OCI-LY1 (cell line): Measurements from ENCODE around the gene LRCH3.

ENCODE experiments used
- CTCF ChIP-seq: fragments of 200-600 bp; sonication (generic), shearing (Covaris generic); IDR thresholded peaks from 2 replicates; pipeline ENCODE4 v1.5.1; 2017; ENCODE audit warnings: mild to moderate bottlenecking, antibody characterized with exemption, low read length, moderate library complexity, mixed read lengths
- EZH2 ChIP-seq: fragments of 200-600 bp; sonication (generic), shearing (Covaris generic); IDR thresholded peaks from 2 replicates; pipeline ENCODE4 v1.8.0; 2017; ENCODE audit warnings: borderline replicate concordance, mixed run types, mild to moderate bottlenecking, antibody characterized with exemption, low read length, moderate library complexity, mixed read lengths

- no peak for TF ChIP-seq CTCF
- TF ChIP-seq EZH2: no peak
Measured at GRCh38 chr3:197798863-197799262, 7.8 kb downstream of the LRCH3 start.
